HepG2 (cell line): ENCODE data around the gene CYP2U1. TPM values are rescaled to one million over a fixed set of nuclear protein-coding genes. Genes with fewer than 3 reads are reported as not detected.

ENCODE experiments used
- ATAC-seq: fragments of 200-7000 bp; cut with Tn5 transposase; 3 replicates; pipeline ENCODE4 v1.9.1; 2020; ENCODE audit warnings: mild to moderate bottlenecking, moderate library complexity
- BruUV-seq: library from RNA; stranded (reverse); fragments of 400-500 nt; replicated peaks from 2 replicates; lab custom pipeline; 2021; lab: Mats Ljungman, UMichigan
- CTCF ChIA-PET: fragments of 300-600 bp; formaldehyde crosslinking; extraction: SDS; loops from one replicate; lab custom pipeline; 2021; ENCODE audit warnings: low total read pairs, inconsistent platforms, low intra/inter-chr PET ratio; lab: Yijun Ruan, JAX
- POLR2A ChIA-PET: fragments of 350-600 bp; sonication (Branson Sonifier 250); formaldehyde crosslinking; loops from one replicate; lab custom pipeline; 2020; ENCODE audit warnings: antibody characterized with exemption, inconsistent platforms; lab: Yijun Ruan, JAX
- DNase-seq: peaks from one replicate; pipeline ENCODE4 v3.0.0-alpha.2; 2015; ENCODE audit warnings: low spot score
- FAIRE-seq: peaks from 3 replicates; lab custom pipeline; 2011; peaks lifted over from hg19 to GRCh38; lab: Jason Lieb, UNC
- H2AFZ ChIP-seq: one replicate; pipeline ENCODE4 v1.6.1; 2011; ENCODE audit warnings: low read length, inconsistent platforms
- H3K27ac ChIP-seq: fragments of 300-600 bp; 3 replicates; pipeline ENCODE4 v1.8.0; 2011; ENCODE audit warnings: mixed run types, mild to moderate bottlenecking, mixed read lengths, low read length, inconsistent platforms; ENCODE audit not compliant: insufficient read depth; ENCODE audit errors: extremely low read length
- H3K27me3 ChIP-seq, 2 experiments: fragments of 200-600 bp in 1 of 2; 2 replicates in 1 of 2; 3 replicates in 1 of 2; pipeline versions ENCODE4 v1.6.0 to v1.8.0; 2011; ENCODE audit warnings: low read length in 2 of 2, mild to moderate bottlenecking in 2 of 2, moderate library complexity in 2 of 2, inconsistent platforms in 1 of 2; ENCODE audit not compliant: insufficient read depth in 2 of 2, control insufficient read depth in 1 of 2
- H3K36me3 ChIP-seq, 2 experiments: fragments of 200-600 bp in 1 of 2; replicated peaks in 1 of 2; 2 replicates in 1 of 2; 3 replicates in 1 of 2; pipeline versions ENCODE4 v1.5.1 to v1.8.0; 2011; ENCODE audit warnings: low read length in 2 of 2, inconsistent platforms in 1 of 2; ENCODE audit not compliant: insufficient read depth in 2 of 2, control insufficient read depth in 1 of 2
- H3K4me1 ChIP-seq: 2 replicates; pipeline ENCODE4 v1.5.1; 2012; ENCODE audit warnings: low read length, inconsistent platforms; ENCODE audit not compliant: insufficient read depth
- H3K4me2 ChIP-seq: 2 replicates; pipeline ENCODE4 v1.6.0; 2011; ENCODE audit warnings: low read depth, low read length, inconsistent platforms
- H3K4me3 ChIP-seq, 3 experiments: fragments of 200-600 bp in 1 of 3; sonication (generic), shearing (Covaris generic) in 1 of 3; replicated peaks in 1 of 3; 2 replicates each; pipeline ENCODE4 v1.5.1; 2011 to 2016; ENCODE audit warnings: low read length in 3 of 3, inconsistent platforms in 2 of 3, low read depth in 2 of 3, mild to moderate bottlenecking in 2 of 3, control low read depth in 1 of 3, mixed read lengths in 1 of 3; ENCODE audit not compliant: insufficient read depth in 1 of 3
- H3K79me2 ChIP-seq: one replicate; pipeline ENCODE4 v1.6.1; 2011; ENCODE audit warnings: low read length, inconsistent platforms; ENCODE audit not compliant: insufficient read depth
- H3K9ac ChIP-seq: 2 replicates; pipeline ENCODE4 v1.6.0; 2011; ENCODE audit warnings: mild to moderate bottlenecking, low read depth, low read length, inconsistent platforms; ENCODE audit not compliant: insufficient read depth
- H3K9me3 ChIP-seq: 2 replicates; pipeline ENCODE4 v1.5.1; 2012; ENCODE audit warnings: mild to moderate bottlenecking, low read length
- H4K20me1 ChIP-seq: 2 replicates; pipeline ENCODE4 v1.6.0; 2011; ENCODE audit warnings: inconsistent platforms, mild to moderate bottlenecking, low read length, moderate library complexity; ENCODE audit not compliant: insufficient read depth
- ATF1 ChIP-seq: IDR thresholded peaks from 2 replicates; pipeline ENCODE4 v1.6.1; 2016; ENCODE audit warnings: mild to moderate bottlenecking, control low read depth
- BRD4 ChIP-seq: sonication (generic); formaldehyde crosslinking; IDR thresholded peaks from 2 replicates; pipeline ENCODE4 v1.4.0; 2020; ENCODE audit warnings: missing genetic modification reagents
- DNMT1 ChIP-seq: sonication (generic); formaldehyde crosslinking; IDR thresholded peaks from 2 replicates; pipeline ENCODE4 v1.5.1; 2020; ENCODE audit warnings: mild to moderate bottlenecking, missing genetic modification reagents
- GATAD1 ChIP-seq: IDR thresholded peaks from 2 replicates; pipeline ENCODE4 v1.6.1; 2016; ENCODE audit warnings: missing genetic modification reagents, missing compliant biosample characterization
- HMG20B ChIP-seq: conservative IDR thresholded peaks from 2 replicates; pipeline ENCODE4 v1.6.1; 2016; ENCODE audit warnings: missing genetic modification reagents, missing compliant biosample characterization
- HNF4A ChIP-seq: sonication (generic); formaldehyde crosslinking; IDR thresholded peaks from 2 replicates; pipeline ENCODE4 v1.4.0; 2020; ENCODE audit warnings: missing genetic modification reagents
- HNRNPLL ChIP-seq: fragments of 200-400 bp; formaldehyde crosslinking; IDR thresholded peaks from 2 replicates; pipeline ENCODE4 v1.6.1; 2017; ENCODE audit warnings: mild to moderate bottlenecking, low read depth, low read length; ENCODE audit not compliant: poor library complexity, severe bottlenecking
- RELA ChIP-seq: sonication (generic); formaldehyde crosslinking; IDR thresholded peaks from 2 replicates; pipeline ENCODE4 v1.4.0; 2020; ENCODE audit warnings: missing genetic modification reagents
- SP140L ChIP-seq: sonication (generic); formaldehyde crosslinking; IDR thresholded peaks from 2 replicates; pipeline ENCODE4 v1.4.0; 2020; ENCODE audit warnings: missing genetic modification reagents, borderline replicate concordance
- SRF ChIP-seq: IDR thresholded peaks from 2 replicates; pipeline ENCODE4 v1.6.1; 2011; ENCODE audit warnings: mild to moderate bottlenecking, low read depth, low read length, moderate library complexity
- SYNCRIP ChIP-seq: fragments of 200-400 bp; formaldehyde crosslinking; IDR thresholded peaks from 2 replicates; pipeline ENCODE4 v1.6.1; 2018; ENCODE audit warnings: mild to moderate bottlenecking, low read depth, low read length; ENCODE audit not compliant: insufficient read depth
- ZBTB26 ChIP-seq: IDR thresholded peaks from 2 replicates; pipeline ENCODE4 v1.6.1; 2016; ENCODE audit warnings: missing compliant biosample characterization, missing genetic modification reagents, borderline replicate concordance
- ZFP90 ChIP-seq: sonication (generic); formaldehyde crosslinking; IDR thresholded peaks from 2 replicates; pipeline ENCODE4 v1.8.0; 2022; ENCODE audit warnings: missing genetic modification reagents, mild to moderate bottlenecking, inconsistent platforms, borderline replicate concordance
- ZFY ChIP-seq: sonication (generic); formaldehyde crosslinking; IDR thresholded peaks from 2 replicates; pipeline ENCODE4 v1.4.0; 2020; ENCODE audit warnings: missing genetic modification reagents
- ZKSCAN5 ChIP-seq: sonication (generic); formaldehyde crosslinking; IDR thresholded peaks from 2 replicates; pipeline ENCODE4 v1.5.1; 2020; ENCODE audit warnings: mild to moderate bottlenecking, missing genetic modification reagents
- ZNF550 ChIP-seq: sonication (generic); formaldehyde crosslinking; IDR thresholded peaks from 2 replicates; pipeline ENCODE4 v1.4.0; 2020; ENCODE audit warnings: mild to moderate bottlenecking, missing genetic modification reagents, borderline replicate concordance
- ZNF788 ChIP-seq: sonication (generic); formaldehyde crosslinking; IDR thresholded peaks from 2 replicates; pipeline ENCODE4 v1.5.0; 2020; ENCODE audit warnings: mild to moderate bottlenecking, missing genetic modification reagents, borderline replicate concordance
- WGBS: methylation state at CpG from one replicate; pipeline ENCODE4 v1.1.6; 2017; ENCODE audit warnings: low lambda C conversion rate; 5-methylcytosine and 5-hydroxymethylcytosine counted together
- in situ Hi-C: cut with HindIII; loops from 2 replicates; pipeline ENCODE4 v1.10.0; 2017; ENCODE audit warnings: low pct_unique_long_range_greater_than_20kb; ENCODE audit not compliant: extremely low pct_ligation_motif_present
- intact Hi-C: fragments of 100-400 bp; cut with micrococcal nuclease; formaldehyde crosslinking; loops from one replicate; pipeline ENCODE4 v1.10.0; 2022; ENCODE audit not compliant: unreplicated experiment
- polyA plus RNA-seq, 8 experiments: library from polyadenylated mRNA; depleted of rRNA in 3 of 8; stranded (reverse) in 7 of 8; unstranded in 1 of 8; fragments of >200 nt; fragmentation: Illumina TruSeq in 4 of 8; extraction: Trizol in 4 of 8; gene quantifications; 2 replicates each; pipeline versions ENCODE4 v1.2.1 to v1.2.3, GENCODE V29; 2011 to 2016; ENCODE audit warnings: low read depth in 4 of 8, missing spikeins in 1 of 8, mixed read lengths in 1 of 8; ENCODE audit not compliant: insufficient read depth in 1 of 8
- total RNA-seq, 5 experiments: library from RNA; depleted of rRNA; stranded (reverse); fragments of >200 nt; fragmentation: Illumina TruSeq; extraction: Trizol; gene quantifications; 2 replicates each; pipeline ENCODE4 v1.2.3, GENCODE V29; 2016; ENCODE audit warnings: low read depth in 1 of 5
- TF ChIP-seq, protein P1 (sequence below): IDR thresholded peaks from 2 replicates; pipeline ENCODE4 v1.6.1; 2016; ENCODE audit warnings: mild to moderate bottlenecking
- TF ChIP-seq, protein P2 (sequence below): sonication (generic); formaldehyde crosslinking; IDR thresholded peaks from 2 replicates; pipeline ENCODE4 v1.8.1; 2023; ENCODE audit warnings: mild to moderate bottlenecking, inconsistent platforms, moderate library complexity, missing genetic modification reagents, borderline replicate concordance

CYP2U1 gene
- total and polyA plus RNA-seq, 2 of the 13 experiments (the other 11 are each of a cell fraction or from before 2014, with no cell fraction given), result 1.4 to 3.4 TPM

GRCh38 chr4:107901213-107901934 is 30.0 kb upstream of the CYP2U1 start (continued):
- TF ChIP-seq ZKSCAN5 (CRISPR knock-in tag) (no peak), ATF1 (CRISPR knock-in tag) (no peak)

GRCh38 chr4:107902715-107903114 is 28.6 kb upstream of the CYP2U1 start:
- FAIRE-seq, result no peak
- no peaks in the 10 kb centered on the region for H4K20me1 ChIP-seq
- ATAC-seq, result no peak
- 75% methylated on average over 2 of the region's 2 CpGs for WGBS
- no peak for TF ChIP-seq SRF
- TF ChIP-seq SP140L (CRISPR knock-in tag), result no peak
- TF ChIP-seq, protein P1, sequence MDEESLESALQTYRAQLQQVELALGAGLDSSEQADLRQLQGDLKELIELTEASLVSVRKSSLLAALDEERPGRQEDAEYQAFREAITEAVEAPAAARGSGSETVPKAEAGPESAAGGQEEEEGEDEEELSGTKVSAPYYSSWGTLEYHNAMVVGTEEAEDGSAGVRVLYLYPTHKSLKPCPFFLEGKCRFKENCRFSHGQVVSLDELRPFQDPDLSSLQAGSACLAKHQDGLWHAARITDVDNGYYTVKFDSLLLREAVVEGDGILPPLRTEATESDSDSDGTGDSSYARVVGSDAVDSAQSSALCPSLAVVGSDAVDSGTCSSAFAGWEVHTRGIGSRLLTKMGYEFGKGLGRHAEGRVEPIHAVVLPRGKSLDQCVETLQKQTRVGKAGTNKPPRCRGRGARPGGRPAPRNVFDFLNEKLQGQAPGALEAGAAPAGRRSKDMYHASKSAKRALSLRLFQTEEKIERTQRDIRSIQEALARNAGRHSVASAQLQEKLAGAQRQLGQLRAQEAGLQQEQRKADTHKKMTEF, result no peak
- TF ChIP-seq RELA (CRISPR knock-in tag), result no peak
- no peak for TF ChIP-seq BRD4
- no peak for TF ChIP-seq ZFP90
- TF ChIP-seq ZNF550, result no peak
- no peak for TF ChIP-seq HNF4A (CRISPR knock-in tag)
- TF ChIP-seq, protein P2, sequence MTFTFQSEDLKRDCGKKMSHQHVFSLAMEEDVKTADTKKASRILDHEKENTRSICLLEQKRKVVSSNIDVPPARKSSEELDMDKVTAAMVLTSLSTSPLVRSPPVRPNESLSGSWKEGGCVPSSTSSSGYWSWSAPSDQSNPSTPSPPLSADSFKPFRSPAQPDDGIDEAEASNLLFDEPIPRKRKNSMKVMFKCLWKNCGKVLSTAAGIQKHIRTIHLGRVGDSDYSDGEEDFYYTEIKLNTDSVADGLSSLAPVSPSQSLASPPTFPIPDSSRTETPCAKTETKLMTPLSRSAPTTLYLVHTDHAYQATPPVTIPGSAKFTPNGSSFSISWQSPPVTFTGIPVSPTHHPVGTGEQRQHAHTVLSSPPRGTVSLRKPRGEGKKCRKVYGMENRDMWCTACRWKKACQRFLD (CRISPR knock-in tag), result no peak
- TF ChIP-seq GATAD1 (CRISPR knock-in tag), result no peak
- TF ChIP-seq DNMT1 (CRISPR knock-in tag), result no peak
- TF ChIP-seq SYNCRIP, result no peak
- TF ChIP-seq ZBTB26 (CRISPR knock-in tag), result no peak
- TF ChIP-seq ZFY (CRISPR knock-in tag), result no peak
- no peak for TF ChIP-seq HMG20B (CRISPR knock-in tag)
- no peak for TF ChIP-seq ZNF788
- no peak for TF ChIP-seq HNRNPLL
- TF ChIP-seq, all 625 proteins: peak for 0
- Histone ChIP-seq H3K9ac (no peak overlapping the region), H3K27ac (no peak overlapping the region), H3K9me3 (no peaks in the 10 kb centered on the region), H3K4me3 (no peak overlapping the region), H3K27me3 (no peaks in the 10 kb centered on the region), H3K79me2 (no peaks in the 10 kb centered on the region), H2AFZ (no peak overlapping the region), H3K4me1 (no peaks in the 10 kb centered on the region), H3K4me2 (no peak overlapping the region), H3K36me3 (no peaks in the 10 kb centered on the region)
- DNase-seq, result no peak
- POLR2A ChIA-PET, result no interaction called here
- CTCF ChIA-PET, result no interaction called here
- in situ Hi-C loops, result no loop called here
- BruUV-seq, result no TSS peak
- intact Hi-C loops, result no loop called here
